IMR-90 (cell line): ENCODE measurements around the gene F10. TPM values are rescaled to one million over a fixed set of nuclear protein-coding genes. Genes with fewer than 3 reads are reported as not detected.

Experiments used
- ATAC-seq: fragments of 200-7000 bp; cut with Tn5 transposase; 2 replicates; pipeline ENCODE4 v1.9.1; 2020; ENCODE audit warnings: low read depth, mild to moderate bottlenecking, moderate library complexity
- BruUV-seq: library from RNA; stranded (reverse); fragments of 400-500 nt; replicated peaks from 2 replicates; lab custom pipeline; 2021; lab: Mats Ljungman, UMichigan
- CTCF ChIA-PET: fragments of 300-600 bp; formaldehyde crosslinking; extraction: SDS; loops from one replicate; lab custom pipeline; 2021; ENCODE audit warnings: antibody characterized with exemption; lab: Yijun Ruan, JAX
- POLR2A ChIA-PET: fragments of 300-600 bp; sonication (Branson Sonifier 250); formaldehyde crosslinking; loops from one replicate; lab custom pipeline; 2022; ENCODE audit warnings: antibody characterized with exemption; ENCODE audit not compliant: unreplicated experiment; lab: Charles Lee
- DNase-seq: peaks from one replicate; pipeline ENCODE4 v3.0.0; 2013
- H2AFZ ChIP-seq: replicated peaks from 2 replicates; pipeline ENCODE3; 2013; ENCODE audit warnings: low read length, mild to moderate bottlenecking; ENCODE audit not compliant: poor library complexity
- H2AK5ac ChIP-seq: 2 replicates; pipeline ENCODE4 v1.6.1; 2013; ENCODE audit warnings: low read depth, low read length, inconsistent platforms
- H2AK9ac ChIP-seq: replicated peaks from 2 replicates; pipeline ENCODE3; 2013; ENCODE audit warnings: mild to moderate bottlenecking, low read depth, low read length, moderate library complexity; ENCODE audit not compliant: poor library complexity
- H2BK120ac ChIP-seq: 2 replicates; pipeline ENCODE4 v1.6.1; 2013; ENCODE audit warnings: low read depth, low read length, inconsistent platforms
- H2BK15ac ChIP-seq: 3 replicates; pipeline ENCODE4 v1.6.1; 2013; ENCODE audit warnings: low read depth, low read length, inconsistent platforms
- H2BK20ac ChIP-seq: 2 replicates; pipeline ENCODE4 v1.6.1; 2013; ENCODE audit warnings: low read depth, mild to moderate bottlenecking, inconsistent platforms, low read length, moderate library complexity
- H2BK5ac ChIP-seq: 2 replicates; pipeline ENCODE4 v1.6.1; 2013; ENCODE audit warnings: mild to moderate bottlenecking, low read depth, low read length, inconsistent platforms; ENCODE audit not compliant: poor library complexity, severe bottlenecking
- H3K14ac ChIP-seq: replicated peaks from 2 replicates; pipeline ENCODE4 v1.6.1; 2013; ENCODE audit warnings: low read depth, low read length, inconsistent platforms
- H3K18ac ChIP-seq: 2 replicates; pipeline ENCODE4 v1.6.1; 2013; ENCODE audit warnings: low read depth, low read length, control low read depth
- H3K23ac ChIP-seq: 2 replicates; pipeline ENCODE4 v1.6.1; 2013; ENCODE audit warnings: low read depth, low read length, inconsistent platforms
- H3K27ac ChIP-seq: 2 replicates; pipeline ENCODE4 v1.5.1; 2013; ENCODE audit warnings: mild to moderate bottlenecking, control low read depth, low read length; ENCODE audit not compliant: insufficient read depth
- H3K27me3 ChIP-seq: 2 replicates; pipeline ENCODE4 v1.6.1; 2013; ENCODE audit warnings: low read length; ENCODE audit not compliant: control insufficient read depth, insufficient read depth
- H3K36me3 ChIP-seq: 2 replicates; pipeline ENCODE4 v1.6.1; 2013; ENCODE audit warnings: low read length, mixed read lengths; ENCODE audit not compliant: control insufficient read depth, insufficient read depth
- H3K4ac ChIP-seq: 2 replicates; pipeline ENCODE4 v1.6.1; 2013; ENCODE audit warnings: low read depth, low read length, inconsistent platforms
- H3K4me1 ChIP-seq: 2 replicates; pipeline ENCODE4 v1.6.1; 2013; ENCODE audit warnings: low read length, mixed read lengths; ENCODE audit not compliant: control insufficient read depth, insufficient read depth
- H3K4me2 ChIP-seq: 2 replicates; pipeline ENCODE4 v1.6.1; 2013; ENCODE audit warnings: low read depth, mild to moderate bottlenecking, control low read depth, low read length, moderate library complexity
- H3K4me3 ChIP-seq: 2 replicates; pipeline ENCODE4 v1.5.1; 2013; ENCODE audit warnings: low read depth, mild to moderate bottlenecking, control low read depth, low read length, moderate library complexity; ENCODE audit not compliant: insufficient read depth
- H3K56ac ChIP-seq: 2 replicates; pipeline ENCODE4 v1.6.1; 2013; ENCODE audit warnings: low read length, inconsistent platforms; ENCODE audit not compliant: insufficient read depth; ENCODE audit errors: extremely low read depth
- H3K79me1 ChIP-seq, 2 experiments: 2 replicates each; pipeline ENCODE4 v1.6.1; 2013; ENCODE audit warnings: low read length in 2 of 2, inconsistent platforms in 1 of 2, low read depth in 1 of 2
- H3K9ac ChIP-seq: 2 replicates; pipeline ENCODE4 v1.6.1; 2013; ENCODE audit warnings: low read depth, low read length, control low read depth
- H3K9me1 ChIP-seq: 2 replicates; pipeline ENCODE4 v1.6.1; 2013; ENCODE audit warnings: low read length, inconsistent platforms; ENCODE audit not compliant: insufficient read depth
- H3K9me3 ChIP-seq: 2 replicates; pipeline ENCODE4 v1.6.1; 2013; ENCODE audit warnings: low read length; ENCODE audit not compliant: control insufficient read depth, insufficient read depth
- H4K20me1 ChIP-seq: 2 replicates; pipeline ENCODE4 v1.6.1; 2013; ENCODE audit warnings: low read length, inconsistent platforms; ENCODE audit not compliant: insufficient read depth
- H4K5ac ChIP-seq: 2 replicates; pipeline ENCODE4 v1.6.1; 2013; ENCODE audit warnings: mild to moderate bottlenecking, low read depth, low read length, control low read depth
- H4K8ac ChIP-seq, 2 experiments: 2 replicates each; pipeline ENCODE4 v1.6.1; 2013; ENCODE audit warnings: low read depth in 2 of 2, low read length in 2 of 2, control low read depth in 1 of 2, inconsistent platforms in 1 of 2
- H4K91ac ChIP-seq: 2 replicates; pipeline ENCODE4 v1.6.1; 2013; ENCODE audit warnings: low read depth, low read length, inconsistent platforms; ENCODE audit not compliant: insufficient read depth
- BHLHE40 ChIP-seq: fragments of 150-350 bp; IDR thresholded peaks from 2 replicates; pipeline ENCODE4 v1.6.1; 2016; ENCODE audit warnings: mild to moderate bottlenecking, low read depth, low read length
- CEBPB ChIP-seq: IDR thresholded peaks from 2 replicates; pipeline ENCODE4 v1.6.1; 2012; ENCODE audit warnings: low read depth, low read length, improper control_type of control experiment
- CHD1 ChIP-seq: IDR thresholded peaks from 2 replicates; pipeline ENCODE4 v1.6.1; 2012; ENCODE audit warnings: low read depth, low read length, improper control_type of control experiment
- FOS ChIP-seq: fragments of 150-350 bp; IDR thresholded peaks from 2 replicates; pipeline ENCODE4 v1.6.1; 2016; ENCODE audit warnings: low read depth, low read length
- MAFK ChIP-seq: IDR thresholded peaks from 2 replicates; pipeline ENCODE4 v1.6.1; 2012; ENCODE audit warnings: low read depth, low read length, improper control_type of control experiment
- MAZ ChIP-seq: IDR thresholded peaks from 2 replicates; pipeline ENCODE4 v1.6.1; 2012; ENCODE audit warnings: low read depth, mild to moderate bottlenecking, low read length, improper control_type of control experiment, moderate library complexity, borderline replicate concordance
- MXI1 ChIP-seq: IDR thresholded peaks from 2 replicates; pipeline ENCODE4 v1.6.1; 2012; ENCODE audit warnings: low read depth, mild to moderate bottlenecking, low read length, moderate library complexity, borderline replicate concordance
- NFE2L2 ChIP-seq: fragments of 150-350 bp; IDR thresholded peaks from 2 replicates; pipeline ENCODE4 v1.6.1; 2016; ENCODE audit warnings: low read depth, mild to moderate bottlenecking, low read length
- POLR2A ChIP-seq: IDR thresholded peaks from 2 replicates; pipeline ENCODE4 v1.6.1; 2012; ENCODE audit warnings: mild to moderate bottlenecking, low read depth, low read length
- RAD21 ChIP-seq: IDR thresholded peaks from 2 replicates; pipeline ENCODE4 v1.6.1; 2012; ENCODE audit warnings: low read length, improper control_type of control experiment
- RCOR1 ChIP-seq: IDR thresholded peaks from 2 replicates; pipeline ENCODE4 v1.6.1; 2012; ENCODE audit warnings: mild to moderate bottlenecking, low read length, improper control_type of control experiment; ENCODE audit not compliant: insufficient replicate concordance
- RFX5 ChIP-seq: IDR thresholded peaks from 2 replicates; pipeline ENCODE4 v1.8.0; 2012; ENCODE audit warnings: low read depth, mild to moderate bottlenecking, low read length, moderate library complexity
- SMC3 ChIP-seq: fragments of 150-350 bp; IDR thresholded peaks from 2 replicates; pipeline ENCODE4 v1.6.1; 2016; ENCODE audit warnings: low read depth, mild to moderate bottlenecking, antibody characterized with exemption, low read length, moderate library complexity
- USF2 ChIP-seq: fragments of 150-350 bp; IDR thresholded peaks from 2 replicates; pipeline ENCODE4 v1.6.1; 2017; ENCODE audit warnings: mild to moderate bottlenecking, antibody characterized with exemption, low read length, low read depth
- WGBS, 2 experiments: methylation state at CpG; one replicate each; pipeline versions ENCODE4 v1.1.5 to v1.1.7; 2013; ENCODE audit warnings: missing lambda C conversion rate in 2 of 2; ENCODE audit not compliant: insufficient read length in 1 of 2; ENCODE audit errors: extremely low coverage in 2 of 2; 5-methylcytosine and 5-hydroxymethylcytosine counted together
- dilution Hi-C: fragments of 300-500 bp; cut with HindIII; formaldehyde crosslinking; loops from one replicate; pipeline ENCODE4 v1.14.3; 2018; ENCODE audit warnings: low sequenced_read_pairs; ENCODE audit not compliant: unreplicated experiment
- in situ Hi-C: fragments of 300-500 bp; cut with MboI; formaldehyde crosslinking; loops from 3 replicates; pipeline ENCODE4 v1.14.3; 2019; ENCODE audit warnings: low sequenced_read_pairs, inconsistent platforms, mixed read lengths
- intact Hi-C: fragments of 100-400 bp; cut with micrococcal nuclease; formaldehyde crosslinking; loops from 2 replicates; pipeline ENCODE4 v1.10.0; 2022
- polyA plus RNA-seq, 3 experiments: library from polyadenylated mRNA; depleted of rRNA; stranded (reverse); fragments of >200 nt; gene quantifications; 2 replicates each; pipeline ENCODE4 v1.2.3, GENCODE V29; 2012; ENCODE audit warnings: low replicate concordance in 1 of 3
- total RNA-seq: library from RNA; depleted of rRNA; stranded (reverse); fragments of >200 nt; gene quantifications from 2 replicates; pipeline ENCODE4 v1.2.3, GENCODE V29; 2012
- TF ChIP-seq, protein P1 (sequence below): conservative IDR thresholded peaks from 2 replicates; pipeline ENCODE4 v1.5.1; 2012; ENCODE audit warnings: mild to moderate bottlenecking, low read depth, low read length, improper control_type of control experiment
- TF ChIP-seq, protein P2 (sequence below): fragments of 150-350 bp; IDR thresholded peaks from 2 replicates; pipeline ENCODE4 v1.6.1; 2016; ENCODE audit warnings: low read depth, mild to moderate bottlenecking, low read length, moderate library complexity, borderline replicate concordance

The F10 gene
- total and polyA plus RNA-seq, 2 of the 4 experiments (the other 2 are of a cell fraction): 9.1 to 19.5 TPM

- WGBS, 2 experiments: 86% methylated on average over 10 of the region's 12 CpGs; no CpG with 5 or more reads in 1 of the 2 experiments
- H3K27ac ChIP-seq: no peak overlapping the region
- H3K4ac ChIP-seq: no peak overlapping the region; the same call in 1 of the 2 replicates
- intact Hi-C loops: no loop called here
- H3K4me1 ChIP-seq: peaks cover 3% of the 10 kb centered on the region; the same call in 1 of the 2 replicates
- no peak overlapping the region for H3K18ac ChIP-seq
- H4K8ac ChIP-seq: no peak overlapping the region
- in situ Hi-C loops: no loop called here
- no peak overlapping the region for H2BK120ac ChIP-seq
- no peak overlapping the region for H2BK15ac ChIP-seq
- no peak for ATAC-seq
- H2BK5ac ChIP-seq: no peak overlapping the region
- H3K9me3 ChIP-seq: no peaks in the 10 kb centered on the region
- dilution Hi-C loops: no loop called here
- no peak overlapping the region for H2AFZ ChIP-seq
- DNase-seq: no peak
- no peak overlapping the region for H2AK5ac ChIP-seq
- H3K36me3 ChIP-seq: no peaks in the 10 kb centered on the region
- no peak overlapping the region for H3K4me2 ChIP-seq
- CTCF ChIA-PET: no interaction called here
- no peak overlapping the region for H3K56ac ChIP-seq
- no peak overlapping the region for H3K23ac ChIP-seq
- H4K91ac ChIP-seq: no peak overlapping the region
- H4K20me1 ChIP-seq: no peaks in the 10 kb centered on the region
- H4K5ac ChIP-seq: no peak overlapping the region
- no peaks in the 10 kb centered on the region for H3K9me1 ChIP-seq
- POLR2A ChIA-PET: no interaction called here
- no peaks in the 10 kb centered on the region for H3K27me3 ChIP-seq
- H3K4me3 ChIP-seq: no peak overlapping the region
- TF ChIP-seq NFE2L2 (no peak), MXI1 (no peak), RAD21 (no peak), SMC3 (no peak), RCOR1 (no peak), USF2 (no peak), POLR2A (no peak), MAFK (no peak), BHLHE40 (no peak), MAZ (no peak), RFX5 (no peak), CHD1 (no peak), FOS (no peak), CEBPB (no peak)
- TF ChIP-seq, protein P1, sequence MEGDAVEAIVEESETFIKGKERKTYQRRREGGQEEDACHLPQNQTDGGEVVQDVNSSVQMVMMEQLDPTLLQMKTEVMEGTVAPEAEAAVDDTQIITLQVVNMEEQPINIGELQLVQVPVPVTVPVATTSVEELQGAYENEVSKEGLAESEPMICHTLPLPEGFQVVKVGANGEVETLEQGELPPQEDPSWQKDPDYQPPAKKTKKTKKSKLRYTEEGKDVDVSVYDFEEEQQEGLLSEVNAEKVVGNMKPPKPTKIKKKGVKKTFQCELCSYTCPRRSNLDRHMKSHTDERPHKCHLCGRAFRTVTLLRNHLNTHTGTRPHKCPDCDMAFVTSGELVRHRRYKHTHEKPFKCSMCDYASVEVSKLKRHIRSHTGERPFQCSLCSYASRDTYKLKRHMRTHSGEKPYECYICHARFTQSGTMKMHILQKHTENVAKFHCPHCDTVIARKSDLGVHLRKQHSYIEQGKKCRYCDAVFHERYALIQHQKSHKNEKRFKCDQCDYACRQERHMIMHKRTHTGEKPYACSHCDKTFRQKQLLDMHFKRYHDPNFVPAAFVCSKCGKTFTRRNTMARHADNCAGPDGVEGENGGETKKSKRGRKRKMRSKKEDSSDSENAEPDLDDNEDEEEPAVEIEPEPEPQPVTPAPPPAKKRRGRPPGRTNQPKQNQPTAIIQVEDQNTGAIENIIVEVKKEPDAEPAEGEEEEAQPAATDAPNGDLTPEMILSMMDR: no peak
- TF ChIP-seq, protein P2, sequence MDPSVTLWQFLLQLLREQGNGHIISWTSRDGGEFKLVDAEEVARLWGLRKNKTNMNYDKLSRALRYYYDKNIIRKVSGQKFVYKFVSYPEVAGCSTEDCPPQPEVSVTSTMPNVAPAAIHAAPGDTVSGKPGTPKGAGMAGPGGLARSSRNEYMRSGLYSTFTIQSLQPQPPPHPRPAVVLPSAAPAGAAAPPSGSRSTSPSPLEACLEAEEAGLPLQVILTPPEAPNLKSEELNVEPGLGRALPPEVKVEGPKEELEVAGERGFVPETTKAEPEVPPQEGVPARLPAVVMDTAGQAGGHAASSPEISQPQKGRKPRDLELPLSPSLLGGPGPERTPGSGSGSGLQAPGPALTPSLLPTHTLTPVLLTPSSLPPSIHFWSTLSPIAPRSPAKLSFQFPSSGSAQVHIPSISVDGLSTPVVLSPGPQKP: no peak
- no peaks in the 10 kb centered on the region for H3K79me1 ChIP-seq
- H3K9ac ChIP-seq: no peak overlapping the region
- H2BK20ac ChIP-seq: no peak overlapping the region
- BruUV-seq: no TSS peak
- no peak overlapping the region for H3K14ac ChIP-seq
- no peak overlapping the region for H2AK9ac ChIP-seq
These were observed 38.4 kb downstream of the F10 start for GRCh38 chr13:113160983-113161382.
